Measurements from ENCODE around the gene AATK.
A peak's percentile ranks its signal among the peaks of the same experiment; 100 is the strongest.

The AATK gene

GRCh38 chr17:81186203-81186602 lies 20.2 kb upstream of the AATK start:
- no peak for ATAC-seq
- TF ChIP-seq ZNF565 (CRISPR knock-in tag; conservative IDR thresholded peaks at IDR 0.05; ENCODE audit: low read depth) = no peak
- TF ChIP-seq ISL1 (CRISPR knock-in tag; IDR thresholded peaks at IDR 0.05) = no peak
- no peak for TF ChIP-seq ZFP30 (CRISPR knock-in tag; IDR thresholded peaks at IDR 0.05)
- TF ChIP-seq, protein P1, sequence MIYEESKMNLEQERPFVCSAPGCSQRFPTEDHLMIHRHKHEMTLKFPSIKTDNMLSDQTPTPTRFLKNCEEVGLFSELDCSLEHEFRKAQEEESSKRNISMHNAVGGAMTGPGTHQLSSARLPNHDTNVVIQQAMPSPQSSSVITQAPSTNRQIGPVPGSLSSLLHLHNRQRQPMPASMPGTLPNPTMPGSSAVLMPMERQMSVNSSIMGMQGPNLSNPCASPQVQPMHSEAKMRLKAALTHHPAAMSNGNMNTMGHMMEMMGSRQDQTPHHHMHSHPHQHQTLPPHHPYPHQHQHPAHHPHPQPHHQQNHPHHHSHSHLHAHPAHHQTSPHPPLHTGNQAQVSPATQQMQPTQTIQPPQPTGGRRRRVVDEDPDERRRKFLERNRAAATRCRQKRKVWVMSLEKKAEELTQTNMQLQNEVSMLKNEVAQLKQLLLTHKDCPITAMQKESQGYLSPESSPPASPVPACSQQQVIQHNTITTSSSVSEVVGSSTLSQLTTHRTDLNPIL (CRISPR knock-in tag; IDR thresholded peaks at IDR 0.05; ENCODE audit: low read depth) = no peak
- no peak for TF ChIP-seq TSHZ2 (CRISPR knock-in tag; IDR thresholded peaks at IDR 0.05)
- no peak for TF ChIP-seq BACH2 (CRISPR knock-in tag; IDR thresholded peaks at IDR 0.05; ENCODE audit: borderline replicate concordance)
- TF ChIP-seq OSR1 (CRISPR knock-in tag; IDR thresholded peaks at IDR 0.05) = no peak
- no peak for TF ChIP-seq PPARA (CRISPR knock-in tag; IDR thresholded peaks at IDR 0.05; ENCODE audit: borderline replicate concordance)
- no peak for TF ChIP-seq ZFP3 (CRISPR knock-in tag; IDR thresholded peaks at IDR 0.05)
- TF ChIP-seq ZC3H10 (CRISPR knock-in tag; IDR thresholded peaks at IDR 0.05) = no peak
- no peak for TF ChIP-seq ESRRG (CRISPR knock-in tag; IDR thresholded peaks at IDR 0.05)

DNA sequence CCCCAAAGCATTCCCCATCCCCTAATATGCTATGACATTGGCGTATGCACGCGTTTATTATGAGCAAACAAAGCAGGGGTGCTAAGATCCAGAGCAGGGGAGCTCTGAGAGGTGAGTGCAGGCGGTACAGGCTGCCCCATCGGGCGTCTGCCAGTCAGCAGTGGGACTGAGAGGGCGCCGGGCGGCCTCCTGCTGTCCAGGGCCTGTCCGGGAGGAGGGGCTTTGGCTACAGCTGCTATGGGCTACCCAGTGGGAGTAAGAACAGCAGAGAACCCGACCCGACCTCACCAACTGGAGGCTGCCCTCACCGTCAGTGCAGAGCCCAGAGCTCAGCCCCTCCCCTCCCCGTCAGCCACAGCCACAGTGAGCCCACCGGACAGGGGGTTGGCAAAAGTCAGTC lies 18.5 kb upstream of the AATK start:
- TF ChIP-seq TSHZ2 (CRISPR knock-in tag; IDR thresholded peaks at IDR 0.05) = no peak
- no peak for TF ChIP-seq ESRRG (CRISPR knock-in tag; IDR thresholded peaks at IDR 0.05)
- TF ChIP-seq, protein P1 (CRISPR knock-in tag; IDR thresholded peaks at IDR 0.05; ENCODE audit: low read depth) = no peak
- TF ChIP-seq SNAI2 (CRISPR knock-in tag; IDR thresholded peaks at IDR 0.05) = no peak
- TF ChIP-seq, protein P2, sequence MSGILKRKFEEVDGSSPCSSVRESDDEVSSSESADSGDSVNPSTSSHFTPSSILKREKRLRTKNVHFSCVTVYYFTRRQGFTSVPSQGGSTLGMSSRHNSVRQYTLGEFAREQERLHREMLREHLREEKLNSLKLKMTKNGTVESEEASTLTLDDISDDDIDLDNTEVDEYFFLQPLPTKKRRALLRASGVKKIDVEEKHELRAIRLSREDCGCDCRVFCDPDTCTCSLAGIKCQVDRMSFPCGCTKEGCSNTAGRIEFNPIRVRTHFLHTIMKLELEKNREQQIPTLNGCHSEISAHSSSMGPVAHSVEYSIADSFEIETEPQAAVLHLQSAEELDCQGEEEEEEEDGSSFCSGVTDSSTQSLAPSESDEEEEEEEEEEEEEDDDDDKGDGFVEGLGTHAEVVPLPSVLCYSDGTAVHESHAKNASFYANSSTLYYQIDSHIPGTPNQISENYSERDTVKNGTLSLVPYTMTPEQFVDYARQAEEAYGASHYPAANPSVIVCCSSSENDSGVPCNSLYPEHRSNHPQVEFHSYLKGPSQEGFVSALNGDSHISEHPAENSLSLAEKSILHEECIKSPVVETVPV (CRISPR knock-in tag; IDR thresholded peaks at IDR 0.05) = no peak
- TF ChIP-seq POU6F1 (CRISPR knock-in tag; IDR thresholded peaks at IDR 0.05; ENCODE audit: borderline replicate concordance, low read depth) = no peak
- no peak for TF ChIP-seq ZNF8 (CRISPR knock-in tag; IDR thresholded peaks at IDR 0.05)
- no peak for TF ChIP-seq CSDC2 (CRISPR knock-in tag; IDR thresholded peaks at IDR 0.05)
- no peak for TF ChIP-seq BACH2 (CRISPR knock-in tag; IDR thresholded peaks at IDR 0.05; ENCODE audit: borderline replicate concordance)
- no peak for TF ChIP-seq ARNTL (CRISPR knock-in tag; IDR thresholded peaks at IDR 0.05; ENCODE audit: borderline replicate concordance, low read depth)
- no peak for TF ChIP-seq ZC3H10 (CRISPR knock-in tag; IDR thresholded peaks at IDR 0.05)
- no peak for TF ChIP-seq ZFP30 (CRISPR knock-in tag; IDR thresholded peaks at IDR 0.05)
- TF ChIP-seq PPARA (CRISPR knock-in tag; IDR thresholded peaks at IDR 0.05; ENCODE audit: borderline replicate concordance) = no peak
- peak; percentile 19 for ATAC-seq

- no peak for ATAC-seq
- no peak for TF ChIP-seq TOX (CRISPR knock-in tag; IDR thresholded peaks at IDR 0.05; ENCODE audit: borderline replicate concordance)
- no peak for TF ChIP-seq ZNF565 (CRISPR knock-in tag; conservative IDR thresholded peaks at IDR 0.05; ENCODE audit: low read depth)
- no peak for TF ChIP-seq GLIS3 (CRISPR knock-in tag; IDR thresholded peaks at IDR 0.05)
- no peak for TF ChIP-seq RARB (CRISPR knock-in tag; IDR thresholded peaks at IDR 0.05)
- TF ChIP-seq TSHZ2 (CRISPR knock-in tag; IDR thresholded peaks at IDR 0.05) = no peak
These were observed 17.8 kb upstream of the AATK start for GRCh38 chr17:81183807-81184206.

All from SK-N-SH treated with all-trans-retinoic acid at 6 μM for 48 hours (cell line).